NCI-H345 treated with DMSO at 0.1 percent for 48 hours (cell line): ENCODE measurements around the gene DOK3.

Experiments used
- DNase-seq: peaks from one replicate; lab custom pipeline; 2025; ENCODE audit not compliant: unreplicated experiment; lab: John Stamatoyannopoulos, UW

DOK3 gene

GRCh38 chr5:177513500-177513899, 3.9 kb upstream of the DOK3 start:
- no peak for DNase-seq

GRCh38 chr5:177512736-177513380, 3.2 kb upstream of the DOK3 start:
- DNase-seq, result no peak

- DNase-seq, result no peak
Observed at GRCh38 chr5:177511796-177512675, 2.4 kb upstream of the DOK3 start.

- no peak for DNase-seq
Observed at GRCh38 chr5:177511181-177511580, 1.6 kb upstream of the DOK3 start.

DNA sequence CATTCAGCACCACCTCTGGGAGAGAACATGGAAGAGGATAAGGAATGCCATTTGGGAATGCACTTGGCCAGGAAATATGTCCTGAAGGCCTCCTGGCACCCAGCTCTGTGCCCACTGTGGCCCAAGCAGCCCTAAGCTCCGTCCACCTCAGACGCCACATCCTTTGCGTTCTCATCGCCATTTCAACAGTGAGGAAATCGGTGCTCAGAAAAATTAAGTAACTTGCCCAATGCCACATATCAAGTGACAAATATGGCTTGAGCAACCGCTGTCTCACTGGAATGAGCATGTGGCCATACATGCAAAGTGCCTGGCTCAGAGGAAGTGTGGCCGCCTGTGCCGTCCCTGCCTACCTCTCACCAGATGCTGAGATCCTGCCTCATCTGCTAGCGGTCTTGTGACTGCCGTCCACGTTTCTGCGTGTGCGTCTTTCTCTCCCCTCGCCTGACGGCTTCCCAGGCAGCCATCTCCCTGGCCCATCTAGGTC, 984 bp upstream of the DOK3 start:
- DNase-seq, result no peak

GRCh38 chr5:177509991-177510566, 453 bp upstream of the DOK3 start:
- DNase-seq, result no peak

GRCh38 chr5:177508837-177509236, 789 bp downstream of the DOK3 start:
- DNase-seq, result no peak

- DNase-seq, result no peak
Observed at GRCh38 chr5:177508221-177508611, 1.4 kb downstream of the DOK3 start.

- no peak for DNase-seq
Observed at GRCh38 chr5:177507596-177508220, 1.9 kb downstream of the DOK3 start.

GRCh38 chr5:177507165-177507564, 2.5 kb downstream of the DOK3 start:
- DNase-seq, result no peak

DNA sequence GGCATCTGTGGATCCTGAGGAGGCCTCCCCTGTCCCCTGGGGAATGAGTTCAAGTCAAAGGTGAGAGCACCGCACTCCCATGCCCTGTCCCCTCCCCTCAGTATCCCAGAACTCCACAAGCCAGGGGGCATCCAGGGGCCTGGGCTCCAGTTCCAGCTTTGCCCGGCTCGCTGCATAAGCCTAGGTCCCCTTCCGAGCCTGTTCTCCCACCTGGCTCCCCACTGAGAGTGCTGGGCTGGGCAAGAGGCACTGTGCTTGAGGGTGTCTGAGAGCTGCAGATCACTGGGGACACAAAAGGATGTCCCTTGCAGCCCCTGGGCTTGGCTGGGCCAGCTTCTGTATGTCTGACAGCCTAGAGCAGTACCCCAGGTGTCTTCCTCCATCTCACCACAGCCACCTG, 4.6 kb downstream of the DOK3 start:
- DNase-seq, result no peak

DNA sequence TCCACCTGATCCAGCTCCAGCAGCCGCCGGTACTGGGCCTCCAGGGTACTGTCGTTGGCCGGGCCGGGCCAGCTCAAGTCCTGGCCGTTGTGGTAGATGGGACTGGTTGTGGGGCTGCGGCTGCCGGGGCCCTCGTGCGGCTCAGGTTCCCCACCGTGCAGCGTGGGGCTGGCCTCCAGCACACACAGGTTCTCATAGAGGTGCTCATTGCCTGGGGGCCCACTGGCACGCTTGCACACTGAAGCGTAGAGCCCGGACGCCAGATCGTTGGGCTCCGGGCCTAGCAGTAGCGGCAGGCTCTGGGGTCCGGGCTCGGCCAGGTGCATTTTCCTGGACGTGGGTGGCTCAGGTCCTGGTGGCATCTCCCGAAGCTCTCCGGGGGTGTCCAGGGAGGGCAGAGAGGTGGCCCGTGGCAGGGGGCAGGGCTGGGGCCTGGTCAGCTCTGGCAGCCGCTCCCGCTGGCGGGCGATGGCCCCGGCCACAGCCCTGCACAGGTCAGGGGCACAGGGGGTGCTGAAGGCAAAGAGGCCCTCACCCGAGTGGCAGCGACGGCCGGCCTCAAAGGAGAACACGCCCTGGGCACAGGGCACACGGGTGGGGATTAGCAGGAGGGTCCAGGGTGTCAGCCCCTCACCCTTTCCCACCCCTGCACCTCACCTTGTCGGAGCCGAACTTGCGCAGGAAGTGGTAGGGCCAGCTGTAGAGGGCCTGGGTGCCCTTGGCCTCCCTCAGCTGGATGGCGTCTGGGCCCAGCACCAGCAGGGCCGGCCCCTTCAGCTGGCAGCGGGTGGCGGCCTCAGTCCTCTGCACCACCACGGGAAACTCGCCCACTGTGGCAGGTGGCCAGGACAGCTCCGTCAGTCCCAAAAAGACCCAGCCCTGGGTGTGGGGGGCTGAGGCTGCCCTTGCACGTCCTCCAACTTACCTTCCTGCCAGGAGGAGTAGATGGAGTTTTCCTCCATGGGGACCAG, 5.3 kb downstream of the DOK3 start:
- no peak for DNase-seq

GRCh38 chr5:177503351-177504085, 6.1 kb downstream of the DOK3 start:
- DNase-seq, result no peak

- DNase-seq, result no peak
Observed at GRCh38 chr5:177502886-177503285, 6.7 kb downstream of the DOK3 start.

DNA sequence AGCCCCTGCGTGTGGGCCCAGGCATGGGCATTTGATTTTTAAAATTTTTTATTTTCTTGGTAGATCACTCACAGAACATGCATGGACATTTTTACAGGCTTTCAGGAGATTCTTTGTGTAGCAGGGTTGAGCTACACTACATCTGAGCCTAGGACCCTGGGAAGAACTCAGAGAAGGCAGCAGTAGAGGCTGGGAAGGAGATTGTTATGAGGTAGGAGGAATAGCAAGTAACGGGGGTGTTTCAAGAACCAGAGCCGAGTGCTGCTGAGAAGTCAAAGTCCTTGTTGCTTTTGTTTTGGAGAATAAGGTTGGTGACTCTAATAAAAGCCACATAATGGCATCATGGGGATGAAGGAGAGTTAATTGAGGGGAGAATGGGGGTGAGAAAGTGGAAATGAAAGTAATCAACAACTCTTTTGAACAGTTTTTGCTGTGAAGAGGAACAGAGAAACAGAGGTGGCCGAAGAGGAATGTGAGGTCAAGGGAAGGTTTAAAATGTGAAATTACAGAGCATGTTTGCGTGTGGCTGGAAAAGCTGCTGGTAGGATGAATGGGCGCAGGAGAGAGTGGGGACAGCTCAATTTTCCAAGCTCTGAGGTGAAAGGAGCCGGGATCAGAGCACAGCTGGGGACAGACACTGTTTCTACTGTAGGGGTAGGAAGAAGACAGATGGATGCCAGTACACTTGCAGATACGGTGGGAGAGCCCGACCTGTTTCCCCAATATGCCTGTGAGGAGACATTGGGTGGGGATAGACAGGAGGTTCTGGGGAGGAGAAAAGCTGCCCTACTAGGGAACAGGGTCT, 7.5 kb downstream of the DOK3 start:
- no peak for DNase-seq

DNA sequence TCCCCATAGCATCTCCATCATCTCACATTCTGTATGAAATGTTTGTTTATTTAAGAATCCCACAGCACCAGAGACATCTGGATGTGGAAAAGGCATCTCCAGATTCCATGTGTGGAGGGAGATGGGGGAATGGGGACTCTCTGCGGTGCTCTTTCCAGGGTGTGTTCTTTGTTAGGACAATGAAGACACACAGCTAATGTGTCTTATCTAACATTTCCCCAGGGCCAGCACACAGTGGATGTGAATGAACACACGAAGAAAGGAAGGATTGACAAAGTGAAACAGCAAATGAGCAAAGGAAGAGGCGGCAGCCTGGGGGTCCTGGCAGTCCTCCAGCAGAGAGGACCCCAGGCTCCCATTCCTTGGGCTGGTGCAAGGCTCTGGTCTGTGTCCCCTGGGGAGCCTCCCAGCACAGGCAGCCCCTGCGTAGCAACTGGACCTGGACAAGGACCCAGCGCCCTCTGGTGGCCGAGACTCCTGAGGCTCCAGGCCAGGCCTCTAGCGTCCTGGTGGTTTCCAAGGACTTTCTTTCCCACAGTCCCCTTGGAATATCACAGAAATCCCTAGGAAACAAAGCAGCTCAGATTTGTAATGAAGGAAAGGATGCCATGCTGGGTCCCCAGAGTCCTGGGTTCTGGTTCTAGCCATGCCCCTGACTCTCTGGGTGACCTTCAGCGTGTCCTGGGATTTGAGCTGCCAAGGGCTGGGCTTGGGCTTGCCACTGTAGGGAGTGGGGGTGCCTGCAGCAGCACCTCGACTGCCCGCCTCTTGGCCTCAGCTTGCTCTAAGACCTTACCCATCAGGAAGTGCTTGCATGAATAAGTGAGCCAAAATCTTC, 8.7 kb downstream of the DOK3 start:
- peak; percentile 74 for DNase-seq

DNA sequence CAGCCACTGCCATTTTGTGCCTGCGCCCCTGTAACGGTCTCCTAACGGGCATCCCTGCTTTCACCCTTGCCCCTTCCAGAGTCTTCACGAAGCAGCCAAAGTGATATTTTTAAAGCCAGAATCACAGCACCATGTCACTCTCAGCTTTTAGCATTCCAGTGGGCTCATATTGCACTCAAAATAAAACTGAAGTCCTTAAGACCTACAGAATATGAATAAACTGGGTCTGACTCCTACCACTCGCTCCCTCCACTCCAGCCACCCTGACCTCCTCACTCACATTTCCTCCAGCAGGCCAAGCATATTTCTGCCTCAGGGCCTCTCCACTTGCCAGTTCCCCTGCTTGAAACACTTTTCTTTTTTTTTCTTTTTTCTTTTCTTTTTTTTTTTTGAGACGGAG, 9.8 kb downstream of the DOK3 start:
- no peak for DNase-seq
